Activated T-cell treated with anti-CD3 and anti-CD28 coated beads, Interleukin-2, amount 50 U/mL, for 4 hours (primary cell): Measurements from ENCODE around the gene WWOX. TPM values are rescaled to one million over a fixed set of nuclear protein-coding genes. Genes with fewer than 3 reads are reported as not detected.

Source experiments
- ATAC-seq, 2 donors: fragments of 200-7000 bp; cut with Tn5 transposase; one replicate each; pipeline ENCODE4 v1.10.0; 2021
- DNase-seq: peaks from one replicate; pipeline ENCODE4 v3.0.0-alpha.2; 2020
- H3K27me3 Mint-ChIP-seq: one replicate; pipeline ENCODE4 v1.8.0; 2021; ENCODE audit warnings: low read depth, mixed read lengths
- H3K36me3 Mint-ChIP-seq: one replicate; pipeline ENCODE4 v1.8.0; 2022; ENCODE audit warnings: mixed read lengths; ENCODE audit not compliant: insufficient read depth
- H3K4me1 Mint-ChIP-seq: one replicate; pipeline ENCODE4 v1.8.0; 2021; ENCODE audit warnings: low read depth, mixed read lengths
- H3K4me3 Mint-ChIP-seq: one replicate; pipeline ENCODE4 v1.8.0; 2021; ENCODE audit warnings: mild to moderate bottlenecking, moderate library complexity, mixed read lengths
- H3K9me3 Mint-ChIP-seq: one replicate; pipeline ENCODE4 v1.8.0; 2021; ENCODE audit warnings: mixed read lengths
- total RNA-seq, 3 donors: library from RNA; stranded (reverse); gene quantifications; one replicate each; pipeline ENCODE4 v1.2.1, GENCODE V29; 2021

WWOX gene
- total RNA-seq, 3 donors from 2014 or later: 13.9 to 19.1 (median 18.9) TPM

DNA sequence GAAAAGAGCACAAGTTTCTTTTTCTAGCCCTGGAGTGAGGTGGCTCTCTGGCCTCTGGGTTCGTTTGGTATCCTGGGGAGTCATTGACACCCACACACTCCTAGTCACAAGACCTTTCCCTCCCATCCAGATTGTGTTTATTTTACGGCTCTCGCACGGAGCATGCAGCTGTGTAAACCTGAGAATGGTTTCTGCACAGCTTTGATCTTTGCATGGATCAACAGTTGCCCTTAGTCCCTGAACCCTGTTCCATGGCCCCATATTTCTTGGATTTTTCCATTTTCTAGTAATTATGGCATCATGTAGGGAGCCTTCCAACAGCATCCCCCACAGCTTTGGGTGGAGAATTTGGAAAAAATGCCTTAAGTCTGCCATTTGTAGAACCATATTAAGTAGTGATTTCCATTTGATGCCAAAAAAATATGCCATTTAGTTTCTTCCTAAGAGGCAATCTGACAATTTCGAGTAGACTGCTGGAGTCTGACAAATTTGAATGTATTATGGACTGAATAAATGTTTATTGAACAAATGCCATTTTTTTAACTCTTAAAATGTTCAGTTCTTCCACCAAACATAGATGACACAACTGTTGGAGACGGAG, 197.7 kb downstream of the WWOX start:
- DNase-seq (no peak), ATAC-seq (no peak)
- Mint-ChIP-seq H3K27me3 (no peaks in the 10 kb centered on the region), H3K9me3 (no peaks in the 10 kb centered on the region), H3K4me3 (no peak overlapping the region), H3K36me3 (peaks cover 8% of the 10 kb centered on the region), H3K4me1 (no peaks in the 10 kb centered on the region)

DNA sequence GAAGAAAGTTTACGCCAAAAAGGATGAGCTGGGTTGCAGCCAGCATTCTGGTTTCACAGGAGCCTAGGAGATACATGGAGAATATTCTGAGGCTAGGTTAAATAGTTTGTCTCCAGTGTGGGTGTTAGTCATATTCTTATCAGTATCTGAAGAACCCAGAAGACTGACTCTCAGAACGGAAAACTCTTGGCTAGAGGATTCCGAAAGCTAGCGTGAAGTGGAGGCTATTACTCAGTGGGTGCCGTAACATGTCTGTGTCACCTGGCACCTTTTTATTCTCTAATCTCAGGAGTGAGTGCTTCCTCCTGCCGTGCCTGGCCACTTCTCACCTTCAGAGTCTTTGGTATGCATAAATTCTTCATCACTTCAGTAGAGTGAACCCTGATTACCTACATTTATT, 199.5 kb downstream of the WWOX start:
- peaks cover 4% of the 10 kb centered on the region for H3K36me3 Mint-ChIP-seq
- DNase-seq (no peak), ATAC-seq (no peak)

DNA sequence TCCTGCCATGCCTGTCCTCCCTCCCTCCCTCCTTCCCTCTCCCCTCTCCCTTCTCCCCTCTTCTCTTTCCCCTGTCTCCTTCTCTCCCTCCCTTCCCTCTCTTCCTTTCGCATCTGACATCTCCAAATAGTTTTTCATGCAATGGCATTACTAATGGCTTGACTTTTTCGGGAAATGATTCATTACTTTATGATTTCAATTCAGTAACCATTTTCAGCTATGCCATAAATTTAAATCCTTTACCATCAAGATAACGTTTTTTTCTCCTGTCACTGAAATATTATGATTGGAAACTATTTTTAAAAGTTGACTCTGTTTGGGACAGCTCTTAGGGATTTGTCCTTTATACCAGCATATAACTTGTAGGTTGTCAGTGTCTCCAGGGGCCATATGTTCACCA, 201.0 kb downstream of the WWOX start:
- no peak for DNase-seq

More for the DNA sequence above, 199.5 kb downstream of the WWOX start:
- H3K4me3 Mint-ChIP-seq: no peak overlapping the region
- H3K4me1 Mint-ChIP-seq: no peaks in the 10 kb centered on the region
- H3K27me3 Mint-ChIP-seq: no peaks in the 10 kb centered on the region
- H3K9me3 Mint-ChIP-seq: no peaks in the 10 kb centered on the region

DNA sequence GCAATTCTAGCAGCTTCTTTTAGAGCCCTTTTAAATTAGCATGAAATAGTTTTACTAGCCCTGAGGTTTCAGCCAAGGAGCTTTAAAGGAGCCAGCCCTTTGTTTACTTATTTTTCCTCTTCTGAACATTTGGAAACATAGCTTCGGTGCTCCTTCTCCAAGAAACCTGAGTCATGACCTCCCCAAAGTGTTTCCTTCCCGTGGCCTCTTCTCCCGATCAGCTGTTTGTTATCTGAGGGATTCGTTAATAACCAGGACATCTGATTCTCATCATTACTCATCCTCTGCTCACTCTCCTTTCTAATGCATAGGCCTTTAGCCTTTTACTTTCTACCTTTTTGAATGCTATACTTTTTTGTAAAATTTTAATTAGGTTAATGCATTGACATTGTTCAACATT, 204.5 kb downstream of the WWOX start:
- no peak overlapping the region for H3K4me3 Mint-ChIP-seq
- ATAC-seq (no peak), DNase-seq (no peak)
- H3K4me1 Mint-ChIP-seq: no peaks in the 10 kb centered on the region
- H3K9me3 Mint-ChIP-seq: no peaks in the 10 kb centered on the region
- H3K27me3 Mint-ChIP-seq: no peaks in the 10 kb centered on the region
- peaks cover 5% of the 10 kb centered on the region for H3K36me3 Mint-ChIP-seq

More for the DNA sequence above, 201.0 kb downstream of the WWOX start:
- Mint-ChIP-seq H3K27me3 (no peaks in the 10 kb centered on the region), H3K9me3 (no peaks in the 10 kb centered on the region), H3K36me3 (peaks cover 5% of the 10 kb centered on the region), H3K4me1 (no peaks in the 10 kb centered on the region), H3K4me3 (no peak overlapping the region)
- no peak for ATAC-seq

DNA sequence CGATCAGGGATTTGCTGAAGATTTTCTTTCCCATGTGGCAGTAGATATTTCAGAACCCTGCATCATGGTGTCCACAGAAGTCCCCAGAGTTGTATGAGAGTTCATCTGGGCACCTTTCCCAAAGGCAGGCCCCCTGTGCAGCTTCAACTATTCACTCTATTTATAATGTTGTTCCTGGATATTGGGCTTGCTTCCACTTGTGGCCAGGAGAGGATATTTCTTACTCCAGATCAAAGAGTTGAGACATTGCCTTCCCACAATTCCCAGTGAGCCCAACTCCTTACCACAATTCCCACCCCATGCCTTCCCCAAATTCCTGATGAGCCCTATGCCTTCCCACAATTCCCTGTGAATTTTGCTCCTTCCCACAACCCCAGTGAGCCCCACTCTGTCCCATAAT, 206.9 kb downstream of the WWOX start:
- H3K4me3 Mint-ChIP-seq: no peak overlapping the region
- ATAC-seq: no peak
- peaks cover 3% of the 10 kb centered on the region for H3K4me1 Mint-ChIP-seq

DNA sequence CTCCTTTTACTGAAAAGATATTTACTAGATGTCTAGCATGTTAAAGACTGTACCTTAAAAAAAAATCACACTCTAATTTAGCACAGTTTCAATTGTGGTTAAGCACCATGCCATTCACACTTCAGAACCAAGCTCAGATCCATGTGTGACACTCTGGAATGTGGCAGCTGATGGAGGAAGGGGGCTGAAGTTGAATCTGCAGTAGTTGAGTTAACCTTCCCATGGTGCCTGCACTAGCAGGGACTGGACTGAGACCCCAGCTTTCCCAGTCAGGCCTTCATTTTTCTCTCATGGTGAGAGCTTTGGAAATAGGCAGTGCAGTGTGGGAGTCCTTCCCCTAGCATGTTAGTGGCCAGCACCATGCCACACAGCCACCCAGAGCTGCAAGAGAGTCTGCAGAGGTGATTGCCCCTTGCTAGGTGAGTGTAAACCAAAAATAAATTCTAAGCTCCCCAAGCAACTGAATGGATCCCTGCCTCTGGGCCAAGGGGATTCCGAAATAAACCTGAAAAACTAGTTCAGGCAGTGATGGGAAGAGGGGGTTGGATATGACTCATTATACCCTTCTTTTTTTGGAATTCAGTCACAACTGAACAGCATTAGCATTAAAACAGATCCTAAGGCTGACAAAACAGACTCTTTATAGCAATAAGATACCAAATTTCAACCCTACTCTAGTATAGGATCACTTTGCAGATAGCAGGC, 208.5 kb downstream of the WWOX start:
- Mint-ChIP-seq H3K27me3 (no peaks in the 10 kb centered on the region), H3K36me3 (peaks cover 2% of the 10 kb centered on the region), H3K4me3 (no peak overlapping the region), H3K4me1 (peaks cover 3% of the 10 kb centered on the region), H3K9me3 (no peaks in the 10 kb centered on the region)
- ATAC-seq (no peak), DNase-seq (no peak)

More for the DNA sequence above, 206.9 kb downstream of the WWOX start:
- no peak for DNase-seq
- Mint-ChIP-seq H3K9me3 (no peaks in the 10 kb centered on the region), H3K27me3 (no peaks in the 10 kb centered on the region), H3K36me3 (peaks cover 2% of the 10 kb centered on the region)

DNA sequence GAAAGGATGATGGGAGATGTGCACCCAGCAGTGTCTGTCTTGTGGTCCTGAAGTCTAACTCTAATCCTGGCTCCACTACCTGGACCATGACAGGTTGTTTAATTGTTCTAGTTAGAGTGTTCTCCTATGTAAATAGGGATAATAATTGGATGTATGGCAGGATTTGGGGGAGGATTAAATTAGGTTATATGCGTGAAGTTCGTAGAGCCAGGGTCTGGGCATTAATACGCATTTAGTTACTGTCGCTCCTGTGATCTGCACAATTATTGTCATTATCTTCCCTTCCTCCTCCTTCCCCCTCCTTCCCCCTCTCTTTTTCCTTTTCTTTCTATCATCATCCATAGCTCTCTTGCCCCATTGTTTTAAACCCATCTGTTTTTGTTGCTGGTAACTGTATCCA, 210.3 kb downstream of the WWOX start:
- H3K36me3 Mint-ChIP-seq: peaks cover 2% of the 10 kb centered on the region
- no peak for ATAC-seq
- DNase-seq: no peak
- H3K27me3 Mint-ChIP-seq: no peaks in the 10 kb centered on the region
- peaks cover 3% of the 10 kb centered on the region for H3K4me1 Mint-ChIP-seq
- no peaks in the 10 kb centered on the region for H3K9me3 Mint-ChIP-seq
- H3K4me3 Mint-ChIP-seq: no peak overlapping the region

DNA sequence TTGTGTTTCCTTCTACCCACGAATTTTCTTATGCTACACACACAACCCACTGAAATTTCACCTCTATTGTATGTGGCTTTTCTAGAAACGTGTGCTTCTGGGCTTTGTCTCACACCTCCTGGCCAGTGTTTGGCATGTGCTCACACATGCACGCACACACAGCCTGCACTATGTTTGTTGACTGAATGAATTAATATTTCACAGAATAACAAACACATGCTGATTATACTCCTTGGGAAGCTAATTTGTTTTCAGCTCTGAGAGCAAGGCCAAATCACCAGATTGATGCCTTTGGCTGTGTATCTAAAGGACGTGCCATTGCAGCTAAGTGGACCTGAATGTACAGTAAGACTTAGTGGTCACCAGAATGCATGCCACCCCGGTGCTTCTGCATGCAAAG, 210.7 kb downstream of the WWOX start:
- peaks cover 3% of the 10 kb centered on the region for H3K4me1 Mint-ChIP-seq
- ATAC-seq: no peak

DNA sequence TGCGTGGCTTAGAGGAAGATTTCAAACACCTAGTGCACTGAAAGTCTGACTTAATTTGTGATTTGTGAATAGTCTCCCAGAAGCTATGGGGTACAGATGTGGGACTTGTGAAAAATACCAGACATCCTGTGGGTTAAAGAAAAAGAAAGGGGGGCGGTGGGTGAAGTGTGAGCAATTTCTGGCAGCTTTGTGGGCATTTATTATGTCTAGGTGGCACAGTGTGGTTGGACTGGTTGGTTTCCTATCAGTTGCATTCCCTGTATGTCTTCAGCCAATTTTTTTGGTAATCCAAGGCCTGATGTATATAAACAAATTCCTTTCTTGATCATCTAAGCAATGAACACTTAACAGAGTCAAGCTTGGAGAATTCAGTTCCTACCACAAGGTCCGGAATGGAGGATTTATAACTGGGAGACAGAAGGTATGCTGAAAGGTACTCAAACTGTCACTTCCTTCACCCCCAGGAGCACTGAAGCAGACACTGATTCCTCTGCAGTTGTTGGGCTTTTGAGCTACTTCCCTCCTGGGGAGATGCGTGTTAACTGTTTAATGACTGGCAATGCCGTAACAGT, 211.6 kb downstream of the WWOX start:
- no peaks in the 10 kb centered on the region for H3K27me3 Mint-ChIP-seq
- DNase-seq (no peak), ATAC-seq (peak in 1 of 2 donors; percentile 27)
- no peaks in the 10 kb centered on the region for H3K36me3 Mint-ChIP-seq
- no peaks in the 10 kb centered on the region for H3K9me3 Mint-ChIP-seq
- peaks cover 3% of the 10 kb centered on the region for H3K4me1 Mint-ChIP-seq
- no peak overlapping the region for H3K4me3 Mint-ChIP-seq

More for the DNA sequence above, 210.7 kb downstream of the WWOX start:
- no peaks in the 10 kb centered on the region for H3K36me3 Mint-ChIP-seq
- H3K9me3 Mint-ChIP-seq: no peaks in the 10 kb centered on the region
- H3K27me3 Mint-ChIP-seq: no peaks in the 10 kb centered on the region
- H3K4me3 Mint-ChIP-seq: no peak overlapping the region
- DNase-seq: no peak

DNA sequence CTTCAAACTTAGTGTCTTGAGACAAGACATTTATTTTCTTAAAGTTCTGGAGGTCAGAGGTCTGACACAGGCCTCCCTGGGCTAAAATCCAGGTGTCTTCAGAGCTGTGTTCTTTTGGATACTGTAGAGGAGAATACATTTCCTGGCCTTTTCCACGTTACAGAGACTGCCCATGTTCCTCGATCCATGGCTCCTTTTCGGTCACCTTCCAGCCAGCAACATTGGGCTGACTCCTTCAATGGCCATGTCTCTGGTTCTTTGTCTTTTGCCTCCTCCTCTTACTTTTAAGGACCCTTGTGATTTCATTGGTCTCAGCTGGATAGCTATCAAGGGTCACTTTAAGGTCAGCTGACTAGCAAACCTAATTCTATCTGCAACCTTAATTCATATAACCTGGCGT, 212.4 kb downstream of the WWOX start:
- H3K4me1 Mint-ChIP-seq: peaks cover 3% of the 10 kb centered on the region
- H3K9me3 Mint-ChIP-seq: no peaks in the 10 kb centered on the region
- no peak for DNase-seq
- ATAC-seq: no peak
- no peaks in the 10 kb centered on the region for H3K27me3 Mint-ChIP-seq
- H3K4me3 Mint-ChIP-seq: no peak overlapping the region
- no peaks in the 10 kb centered on the region for H3K36me3 Mint-ChIP-seq

DNA sequence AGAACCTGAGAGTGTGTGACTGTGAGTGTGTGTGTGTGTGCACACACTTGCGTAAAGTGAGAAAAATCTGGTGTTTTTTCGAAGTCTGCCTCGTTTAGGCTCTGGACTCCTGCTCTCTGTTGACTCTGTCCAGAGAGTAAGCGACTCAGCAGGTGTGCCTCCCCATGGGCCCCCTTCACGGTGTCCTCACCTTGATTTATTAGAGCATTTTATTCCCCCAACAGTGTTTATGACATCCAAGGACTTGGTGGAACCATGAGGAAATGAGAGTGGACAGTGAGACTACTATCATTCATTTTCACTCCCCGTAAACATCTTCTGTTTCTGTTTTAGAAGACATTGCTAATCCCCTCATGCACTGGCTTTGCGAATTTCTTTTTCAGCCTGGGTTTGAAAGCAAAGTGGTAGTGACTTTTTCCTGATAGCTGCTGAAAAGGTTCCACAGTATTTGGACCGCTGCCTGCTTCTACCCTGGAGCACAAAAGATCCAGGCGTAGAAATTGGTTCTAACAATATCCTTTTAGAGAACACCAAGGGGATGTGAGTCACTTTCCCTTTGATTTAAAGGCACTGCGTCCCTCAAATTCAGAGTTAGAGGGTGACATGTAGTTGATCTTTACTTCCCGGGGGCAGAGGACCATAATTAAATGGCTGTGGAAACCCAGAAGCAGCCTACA, 218.2 kb downstream of the WWOX start:
- Mint-ChIP-seq H3K27me3 (no peaks in the 10 kb centered on the region), H3K36me3 (peaks cover 3% of the 10 kb centered on the region), H3K9me3 (no peaks in the 10 kb centered on the region), H3K4me1 (no peaks in the 10 kb centered on the region), H3K4me3 (no peak overlapping the region)
- no peak for DNase-seq
- no peak for ATAC-seq

DNA sequence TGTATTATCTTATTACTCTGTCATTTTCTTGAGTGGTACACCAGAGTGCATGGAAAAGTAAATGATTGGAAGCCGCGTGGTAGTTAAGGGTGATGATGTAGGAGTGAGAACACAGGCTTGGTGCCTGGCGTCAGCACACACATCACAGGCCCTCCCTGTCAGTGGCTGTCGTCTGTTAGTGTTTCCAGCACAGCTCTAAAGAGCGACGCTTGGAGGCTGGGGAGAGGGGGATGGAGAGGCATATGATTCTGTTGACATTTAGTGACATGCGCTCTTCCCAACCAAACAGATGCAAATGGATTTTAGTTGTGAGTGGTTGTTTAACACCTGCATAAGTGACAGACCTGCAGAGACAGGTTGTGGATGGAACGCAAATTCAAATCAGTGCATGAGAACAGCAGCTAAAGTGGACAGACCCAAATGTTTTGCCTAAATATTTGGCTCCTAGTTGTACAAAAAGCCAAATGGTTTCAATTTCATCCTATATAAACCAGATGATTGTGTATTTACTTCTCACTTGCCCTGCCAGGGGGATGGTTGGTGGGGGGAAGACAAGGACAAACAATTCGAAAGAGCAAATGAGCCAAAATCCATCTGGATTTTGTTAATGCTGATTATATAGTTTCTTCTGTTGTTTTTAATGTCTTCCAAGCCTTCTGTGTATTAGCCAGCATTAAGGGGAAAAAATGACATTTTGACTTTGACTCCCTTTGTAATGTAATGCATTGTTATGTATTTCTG, 222.3 kb downstream of the WWOX start:
- Mint-ChIP-seq H3K27me3 (no peaks in the 10 kb centered on the region), H3K36me3 (peaks cover 3% of the 10 kb centered on the region), H3K4me1 (no peaks in the 10 kb centered on the region), H3K9me3 (no peaks in the 10 kb centered on the region), H3K4me3 (no peak overlapping the region)
- DNase-seq (no peak), ATAC-seq (no peak)

DNA sequence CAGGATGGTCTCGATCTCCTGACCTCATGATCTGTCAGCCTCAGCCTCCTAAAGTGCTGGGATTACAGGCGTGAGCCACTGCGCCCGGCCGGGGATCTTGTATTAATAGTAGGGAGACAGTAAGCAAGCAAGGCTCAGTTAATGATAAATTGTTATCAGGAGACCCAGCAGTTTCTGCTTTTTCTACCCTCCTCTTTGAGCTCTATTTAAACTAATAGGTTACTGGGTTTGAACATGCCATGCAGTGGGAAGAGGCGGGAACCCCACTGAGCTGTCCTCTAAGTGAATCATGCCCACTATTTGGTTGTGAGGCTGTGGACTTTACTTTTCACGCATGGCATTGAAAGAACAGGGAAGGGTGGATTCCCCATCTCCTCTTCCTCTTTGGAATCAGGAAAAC, 223.9 kb downstream of the WWOX start:
- H3K4me1 Mint-ChIP-seq: no peaks in the 10 kb centered on the region
- no peak overlapping the region for H3K4me3 Mint-ChIP-seq
- H3K9me3 Mint-ChIP-seq: no peaks in the 10 kb centered on the region

DNA sequence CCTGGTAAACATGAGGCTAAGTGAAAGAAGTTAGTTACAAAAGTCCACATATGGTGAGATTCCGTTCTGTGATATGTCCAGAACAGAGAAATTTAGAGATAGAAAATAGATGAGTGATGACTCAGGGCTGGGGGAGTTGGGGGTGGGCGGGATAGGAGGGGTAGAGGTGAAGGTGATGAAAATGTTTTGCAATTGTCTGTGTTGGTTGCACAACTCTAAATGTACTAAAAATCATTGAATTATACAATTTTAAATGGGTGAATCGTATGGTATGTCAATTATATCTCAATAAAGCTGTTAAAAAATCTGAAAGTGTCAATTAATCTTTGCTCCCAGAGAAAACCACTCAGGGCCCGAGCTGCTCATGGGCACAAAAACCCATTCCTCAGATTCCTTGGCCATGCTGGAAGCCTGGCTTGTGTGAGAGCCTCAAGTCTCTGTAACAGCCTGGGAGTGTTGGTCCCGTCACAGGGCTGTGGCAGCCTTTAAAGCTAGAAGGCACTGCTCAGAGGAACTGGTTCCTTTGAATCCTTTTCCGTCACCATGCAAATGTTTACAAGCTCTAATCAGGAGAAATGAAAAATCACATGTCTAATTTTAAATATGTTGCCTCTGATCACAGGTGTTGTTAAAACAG, 225.3 kb downstream of the WWOX start:
- Mint-ChIP-seq H3K27me3 (no peaks in the 10 kb centered on the region), H3K4me3 (no peak overlapping the region), H3K4me1 (no peaks in the 10 kb centered on the region), H3K36me3 (no peaks in the 10 kb centered on the region), H3K9me3 (no peaks in the 10 kb centered on the region)
- ATAC-seq (no peak), DNase-seq (no peak)

More for the DNA sequence above, 223.9 kb downstream of the WWOX start:
- peaks cover 3% of the 10 kb centered on the region for H3K36me3 Mint-ChIP-seq
- ATAC-seq (no peak), DNase-seq (no peak)
- no peaks in the 10 kb centered on the region for H3K27me3 Mint-ChIP-seq
